ENCODE data around the gene GHRHR. TPM values are rescaled to one million over a fixed set of nuclear protein-coding genes. Genes with fewer than 3 reads are reported as not detected.

Gene GHRHR
- total RNA-seq, 1 donor from 2014 or later = not detected

- DNase-seq (ENCODE audit: low read depth) = no peak
- no peak overlapping the region for H3K4me3 ChIP-seq (ENCODE audit: low read depth, low read length)
- TF ChIP-seq, protein P1, sequence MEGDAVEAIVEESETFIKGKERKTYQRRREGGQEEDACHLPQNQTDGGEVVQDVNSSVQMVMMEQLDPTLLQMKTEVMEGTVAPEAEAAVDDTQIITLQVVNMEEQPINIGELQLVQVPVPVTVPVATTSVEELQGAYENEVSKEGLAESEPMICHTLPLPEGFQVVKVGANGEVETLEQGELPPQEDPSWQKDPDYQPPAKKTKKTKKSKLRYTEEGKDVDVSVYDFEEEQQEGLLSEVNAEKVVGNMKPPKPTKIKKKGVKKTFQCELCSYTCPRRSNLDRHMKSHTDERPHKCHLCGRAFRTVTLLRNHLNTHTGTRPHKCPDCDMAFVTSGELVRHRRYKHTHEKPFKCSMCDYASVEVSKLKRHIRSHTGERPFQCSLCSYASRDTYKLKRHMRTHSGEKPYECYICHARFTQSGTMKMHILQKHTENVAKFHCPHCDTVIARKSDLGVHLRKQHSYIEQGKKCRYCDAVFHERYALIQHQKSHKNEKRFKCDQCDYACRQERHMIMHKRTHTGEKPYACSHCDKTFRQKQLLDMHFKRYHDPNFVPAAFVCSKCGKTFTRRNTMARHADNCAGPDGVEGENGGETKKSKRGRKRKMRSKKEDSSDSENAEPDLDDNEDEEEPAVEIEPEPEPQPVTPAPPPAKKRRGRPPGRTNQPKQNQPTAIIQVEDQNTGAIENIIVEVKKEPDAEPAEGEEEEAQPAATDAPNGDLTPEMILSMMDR (conservative IDR thresholded peaks at IDR 0.05; ENCODE audit: low read depth, low read length) = no peak
Observed at GRCh38 chr7:30988351-30989005, 24.7 kb downstream of the GHRHR start.

GRCh38 chr7:30989008-30989823, 25.5 kb downstream of the GHRHR start:
- TF ChIP-seq, protein P1 (conservative IDR thresholded peaks at IDR 0.05; ENCODE audit: low read depth, low read length) = no peak
- H3K4me3 ChIP-seq (ENCODE audit: low read depth, low read length) = no peak overlapping the region
- DNase-seq (ENCODE audit: low read depth) = no peak

DNA sequence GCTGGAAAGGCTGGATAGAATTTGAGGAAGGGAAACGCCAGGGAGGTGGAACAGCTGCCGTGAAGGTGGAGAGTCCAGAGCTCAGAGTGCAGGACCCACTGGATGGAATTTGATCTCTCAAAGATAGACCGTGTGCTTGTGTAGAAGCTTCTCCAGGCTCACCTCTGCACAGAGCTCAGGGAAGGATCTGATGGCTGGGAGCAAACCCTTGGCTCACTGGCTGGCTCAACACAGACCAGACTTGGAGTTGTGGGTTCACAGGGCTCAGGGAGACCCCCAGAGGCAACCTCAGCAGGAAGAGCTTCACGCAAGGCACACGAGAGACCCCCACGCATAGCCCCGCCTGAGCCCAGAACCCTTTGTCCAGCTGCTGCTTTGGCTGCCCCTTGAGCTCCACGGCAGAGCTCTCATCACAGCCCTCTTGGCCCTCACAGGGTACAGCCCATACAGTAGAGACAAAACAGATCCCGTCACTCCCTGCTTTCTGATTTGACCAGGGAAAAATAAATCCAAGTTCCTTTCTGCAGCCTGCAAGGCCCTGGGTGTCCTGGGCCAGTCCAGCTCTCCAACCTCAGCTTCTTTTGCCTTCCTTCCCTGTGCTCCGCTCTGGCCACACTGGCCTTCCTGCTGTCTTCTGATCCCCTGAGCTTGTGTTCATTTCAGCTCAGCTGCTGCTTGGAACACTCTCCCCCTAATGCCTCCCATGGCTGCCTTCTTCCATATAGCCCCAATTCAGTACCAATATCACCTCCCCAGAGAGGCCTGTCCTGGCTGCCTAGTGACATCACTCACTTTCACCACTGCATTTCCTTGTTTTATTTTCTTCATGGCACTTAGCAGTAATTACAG, 26.3 kb downstream of the GHRHR start:
- TF ChIP-seq, protein P1 (conservative IDR thresholded peaks at IDR 0.05; ENCODE audit: low read depth, low read length) = no peak
- H3K4me3 ChIP-seq (ENCODE audit: low read depth, low read length) = no peak overlapping the region
- no peak for DNase-seq (ENCODE audit: low read depth)

GRCh38 chr7:30990673-30991170, 27.0 kb downstream of the GHRHR start:
- H3K4me3 ChIP-seq (ENCODE audit: low read depth, low read length) = no peak overlapping the region
- DNase-seq (ENCODE audit: low read depth) = no peak
- TF ChIP-seq, protein P1 (conservative IDR thresholded peaks at IDR 0.05; ENCODE audit: low read depth, low read length) = no peak

DNA sequence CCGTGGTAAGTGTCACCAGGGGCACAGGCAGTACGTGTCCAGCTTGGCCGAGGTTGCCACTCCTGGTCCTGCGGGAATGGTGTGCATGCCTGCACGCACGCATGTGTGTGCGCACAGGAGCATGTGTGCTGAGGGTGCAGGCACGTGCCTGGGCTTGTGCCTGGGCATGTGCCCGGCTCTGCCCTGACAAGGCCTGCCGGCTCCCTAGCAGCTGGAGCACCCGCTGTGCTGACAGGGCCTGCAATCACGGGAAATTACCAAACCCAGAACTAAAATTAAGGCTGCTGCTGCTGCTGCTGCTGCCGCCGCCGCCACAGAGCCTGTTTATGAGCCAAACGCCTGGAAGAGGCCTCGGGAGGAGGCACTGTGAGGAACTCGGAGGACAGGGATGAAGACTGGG, 28.7 kb downstream of the GHRHR start:
- TF ChIP-seq, protein P1 (conservative IDR thresholded peaks at IDR 0.05; ENCODE audit: low read depth, low read length) = no peak
- DNase-seq (ENCODE audit: low read depth) = no peak
- no peak overlapping the region for H3K4me3 ChIP-seq (ENCODE audit: low read depth, low read length)

DNA sequence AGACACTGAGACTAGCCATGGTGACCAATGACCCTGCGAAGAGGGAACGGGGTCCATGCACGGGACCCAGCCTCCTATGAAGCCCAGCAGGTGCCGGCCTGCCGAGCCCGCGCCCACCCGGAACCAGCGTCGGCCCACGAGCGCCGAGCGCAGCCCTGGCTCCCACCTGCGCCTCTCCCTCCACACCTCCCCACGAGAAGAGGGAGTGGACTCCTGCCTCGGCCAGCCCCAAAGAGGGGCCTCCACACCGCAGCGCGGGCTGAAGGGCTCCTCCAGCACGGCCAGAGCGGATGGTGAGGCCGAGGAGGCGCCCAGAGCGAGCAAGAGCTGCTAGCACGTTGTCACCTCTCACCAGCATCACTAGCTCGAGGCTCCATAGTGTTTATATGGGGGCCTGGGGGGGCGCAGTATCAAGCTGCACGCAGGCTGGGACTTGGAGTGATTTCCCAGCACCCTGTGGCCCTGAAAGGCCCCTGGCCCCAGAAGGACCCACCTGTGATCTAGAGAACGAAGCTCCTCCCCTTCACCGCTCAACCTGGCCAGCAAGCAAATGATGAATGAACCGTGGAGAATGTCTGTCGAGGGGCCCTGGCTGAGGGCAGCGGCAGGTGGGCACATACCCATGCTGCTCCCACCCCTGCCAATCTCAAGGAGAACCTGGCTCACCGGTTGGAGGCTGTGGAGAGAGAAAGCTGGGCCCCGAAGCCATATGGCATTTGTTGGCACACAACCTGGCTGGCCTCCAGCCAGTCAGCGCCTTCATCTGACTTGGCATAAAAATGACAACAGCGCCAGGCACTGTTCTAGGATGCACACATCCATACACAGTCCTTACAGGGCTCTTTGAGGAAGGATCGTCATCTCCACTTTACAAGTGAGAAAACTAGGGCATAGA, 30.7 kb downstream of the GHRHR start:
- H3K4me3 ChIP-seq (ENCODE audit: low read depth, low read length) = no peak overlapping the region
- DNase-seq (ENCODE audit: low read depth) = no peak
- TF ChIP-seq, protein P1 (conservative IDR thresholded peaks at IDR 0.05; ENCODE audit: low read depth, low read length) = no peak

All from epithelial cell of proximal tubule (primary cell).